C4-2B (cell line): ENCODE results near the gene DCLK2.

Experiments
- H3K27ac ChIP-seq: fragments of 450-650 bp; 2 replicates; pipeline ENCODE4 v1.5.1; 2017
- ZFX ChIP-seq: fragments of 450-650 bp; IDR thresholded peaks from 2 replicates; pipeline ENCODE4 v1.6.1; 2017
- TF ChIP-seq, protein P1 (sequence below): fragments of 450-650 bp; conservative IDR thresholded peaks from 2 replicates; pipeline ENCODE4 v1.5.1; 2017; ENCODE audit warnings: mild to moderate bottlenecking

DCLK2 gene

DNA sequence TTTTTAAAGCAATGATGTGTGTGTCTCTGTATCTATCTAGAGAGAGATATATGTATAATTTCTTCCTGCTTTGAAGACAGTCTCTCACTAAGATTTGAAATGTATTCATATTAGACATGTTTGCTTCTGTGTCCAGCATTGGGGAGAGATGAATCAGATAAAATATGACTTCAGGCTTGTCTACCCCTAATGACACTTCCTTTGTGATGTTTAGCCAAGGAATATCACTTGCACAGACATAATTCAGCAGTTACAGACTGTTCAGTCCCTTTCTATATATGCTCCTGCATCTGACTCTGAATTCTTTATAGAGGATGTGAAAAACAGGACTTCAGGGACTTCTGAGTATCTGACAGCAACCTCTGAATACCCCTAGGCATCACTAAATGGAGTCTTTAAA is 158.4 kb downstream of the DCLK2 start:
- TF ChIP-seq, protein P1, sequence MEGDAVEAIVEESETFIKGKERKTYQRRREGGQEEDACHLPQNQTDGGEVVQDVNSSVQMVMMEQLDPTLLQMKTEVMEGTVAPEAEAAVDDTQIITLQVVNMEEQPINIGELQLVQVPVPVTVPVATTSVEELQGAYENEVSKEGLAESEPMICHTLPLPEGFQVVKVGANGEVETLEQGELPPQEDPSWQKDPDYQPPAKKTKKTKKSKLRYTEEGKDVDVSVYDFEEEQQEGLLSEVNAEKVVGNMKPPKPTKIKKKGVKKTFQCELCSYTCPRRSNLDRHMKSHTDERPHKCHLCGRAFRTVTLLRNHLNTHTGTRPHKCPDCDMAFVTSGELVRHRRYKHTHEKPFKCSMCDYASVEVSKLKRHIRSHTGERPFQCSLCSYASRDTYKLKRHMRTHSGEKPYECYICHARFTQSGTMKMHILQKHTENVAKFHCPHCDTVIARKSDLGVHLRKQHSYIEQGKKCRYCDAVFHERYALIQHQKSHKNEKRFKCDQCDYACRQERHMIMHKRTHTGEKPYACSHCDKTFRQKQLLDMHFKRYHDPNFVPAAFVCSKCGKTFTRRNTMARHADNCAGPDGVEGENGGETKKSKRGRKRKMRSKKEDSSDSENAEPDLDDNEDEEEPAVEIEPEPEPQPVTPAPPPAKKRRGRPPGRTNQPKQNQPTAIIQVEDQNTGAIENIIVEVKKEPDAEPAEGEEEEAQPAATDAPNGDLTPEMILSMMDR, result no peak
- no peak overlapping the region for H3K27ac ChIP-seq

GRCh38 chr4:150237110-150237872 is 159.0 kb downstream of the DCLK2 start:
- no peak overlapping the region for H3K27ac ChIP-seq
- no peak for TF ChIP-seq ZFX
- TF ChIP-seq, protein P1, result no peak

DNA sequence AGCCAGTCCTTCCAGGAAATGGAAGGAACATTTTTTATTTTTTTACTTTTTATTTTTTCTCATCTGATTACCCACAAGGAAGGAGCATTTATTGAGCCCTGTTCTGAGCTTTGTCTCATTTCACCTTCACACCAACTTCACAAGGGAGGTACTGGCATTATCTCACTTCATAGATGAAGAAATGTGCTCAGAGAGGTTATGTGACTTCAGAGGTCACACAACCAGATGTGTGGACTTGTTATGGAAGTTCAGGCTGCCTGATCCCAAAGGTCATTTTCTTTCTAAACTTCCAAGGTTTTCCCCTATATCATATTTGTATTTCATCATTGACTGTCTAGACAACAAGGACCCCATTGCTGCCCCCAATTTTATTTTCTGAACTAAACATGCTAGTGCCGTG is 160.3 kb downstream of the DCLK2 start:
- H3K27ac ChIP-seq, result no peak overlapping the region
- TF ChIP-seq ZFX, result no peak
- TF ChIP-seq, protein P1, result no peak

GRCh38 chr4:150240011-150240410 is 161.8 kb downstream of the DCLK2 start:
- no peak for TF ChIP-seq ZFX
- TF ChIP-seq, protein P1, result no peak
- no peak overlapping the region for H3K27ac ChIP-seq

DNA sequence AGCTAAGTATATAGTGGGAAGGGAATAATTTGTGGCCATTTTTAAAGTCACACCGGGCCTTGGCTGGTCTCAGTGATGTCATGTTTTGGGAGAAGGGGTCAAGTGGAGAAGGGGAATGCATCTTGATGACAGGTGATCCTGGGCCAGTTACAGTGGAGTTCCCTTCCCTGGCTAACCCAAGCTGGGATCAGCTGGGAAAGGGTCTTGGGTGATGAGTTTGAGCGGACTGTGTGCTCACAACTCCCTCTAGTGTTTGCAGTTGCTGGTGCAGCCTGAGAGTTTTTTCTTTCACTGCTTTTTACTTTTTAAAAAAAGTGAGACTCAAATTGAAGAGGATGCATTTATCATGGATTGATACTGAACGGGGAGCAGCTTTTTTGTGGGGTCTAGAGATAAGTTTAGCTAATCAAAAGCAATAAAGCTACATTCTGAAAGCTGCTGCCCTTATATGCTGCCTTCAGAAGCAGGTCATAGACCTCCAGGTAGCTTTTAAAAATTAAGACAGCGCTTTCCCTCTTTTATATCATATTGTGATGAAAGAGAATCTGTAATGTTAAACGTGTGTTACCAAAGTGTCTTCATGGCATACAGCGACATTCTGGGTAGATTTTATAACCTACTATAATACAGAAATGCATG is 164.7 kb downstream of the DCLK2 start:
- H3K27ac ChIP-seq, result no peak overlapping the region
- no peak for TF ChIP-seq ZFX
- TF ChIP-seq, protein P1, result peak; percentile 91

GRCh38 chr4:150243932-150244331 is 165.7 kb downstream of the DCLK2 start:
- TF ChIP-seq, protein P1, result no peak
- TF ChIP-seq ZFX, result no peak
- no peak overlapping the region for H3K27ac ChIP-seq

GRCh38 chr4:150244600-150244999 is 166.4 kb downstream of the DCLK2 start:
- no peak overlapping the region for H3K27ac ChIP-seq
- TF ChIP-seq ZFX, result no peak
- TF ChIP-seq, protein P1, result no peak
